H9 (cell line): ENCODE results near the gene KSR1. TPM values are rescaled to one million over a fixed set of nuclear protein-coding genes. Genes with fewer than 3 reads are reported as not detected.
"Not testable (repeated sequence)": the region's sequence is repeated elsewhere in the genome, so short reads cannot be mapped to it uniquely, and the experiment has no call there.

Experiments
- DNase-seq: peaks from one replicate; pipeline ENCODE4 v3.0.0-alpha.2; 2017
- H2AFZ ChIP-seq: one replicate; pipeline ENCODE4 v1.6.1; 2013; ENCODE audit warnings: mild to moderate bottlenecking, low read length, control low read depth, moderate library complexity
- H2AK5ac ChIP-seq: 2 replicates; pipeline ENCODE4 v1.6.1; 2013; ENCODE audit warnings: low read length, control low read depth, mixed read lengths; ENCODE audit not compliant: insufficient read length
- H2BK120ac ChIP-seq: one replicate; pipeline ENCODE4 v1.6.1; 2013; ENCODE audit warnings: low read depth, mild to moderate bottlenecking, low read length, control low read depth, inconsistent platforms; ENCODE audit not compliant: poor library complexity, severe bottlenecking
- H2BK12ac ChIP-seq: 2 replicates; pipeline ENCODE4 v1.6.1; 2013; ENCODE audit warnings: low read length, control low read depth, mixed read lengths, low read depth; ENCODE audit not compliant: insufficient read length
- H2BK15ac ChIP-seq: 2 replicates; pipeline ENCODE4 v1.6.1; 2013; ENCODE audit warnings: low read depth, low read length, control low read depth
- H2BK20ac ChIP-seq: one replicate; pipeline ENCODE4 v1.6.1; 2013; ENCODE audit warnings: low read depth, mild to moderate bottlenecking, low read length, control low read depth, inconsistent platforms; ENCODE audit not compliant: poor library complexity, severe bottlenecking
- H2BK5ac ChIP-seq: 2 replicates; pipeline ENCODE4 v1.6.1; 2013; ENCODE audit warnings: low read length, control low read depth, mixed read lengths; ENCODE audit not compliant: insufficient read length
- H3K14ac ChIP-seq: 2 replicates; pipeline ENCODE4 v1.6.1; 2013; ENCODE audit warnings: low read length, control low read depth; ENCODE audit not compliant: insufficient read depth
- H3K18ac ChIP-seq: 2 replicates; pipeline ENCODE4 v1.6.1; 2013; ENCODE audit warnings: low read depth, mild to moderate bottlenecking, mixed read lengths, low read length, control low read depth; ENCODE audit not compliant: insufficient read length
- H3K23ac ChIP-seq: 2 replicates; pipeline ENCODE4 v1.6.1; 2013; ENCODE audit warnings: low read length, control low read depth, mixed read lengths, low read depth; ENCODE audit not compliant: insufficient read length
- H3K23me2 ChIP-seq: 2 replicates; pipeline ENCODE4 v1.6.1; 2013; ENCODE audit warnings: low read depth, mild to moderate bottlenecking, mixed read lengths, low read length, control low read depth; ENCODE audit not compliant: insufficient read length, poor library complexity, severe bottlenecking
- H3K27ac ChIP-seq: 2 replicates; pipeline ENCODE4 v1.5.1; 2013; ENCODE audit warnings: low read length, control low read depth, mixed read lengths, low read depth; ENCODE audit not compliant: insufficient read length
- H3K27me3 ChIP-seq: 2 replicates; pipeline ENCODE4 v1.6.1; 2013; ENCODE audit warnings: low read length, control low read depth, inconsistent platforms; ENCODE audit not compliant: insufficient read depth
- H3K4ac ChIP-seq: 2 replicates; pipeline ENCODE4 v1.6.1; 2013; ENCODE audit warnings: low read depth, mild to moderate bottlenecking, control low read depth, inconsistent platforms, low read length, moderate library complexity
- H3K4me1 ChIP-seq: 2 replicates; pipeline ENCODE4 v1.6.1; 2013; ENCODE audit warnings: low read length, control low read depth, inconsistent platforms; ENCODE audit not compliant: insufficient read depth
- H3K4me2 ChIP-seq: 2 replicates; pipeline ENCODE4 v1.6.1; 2013; ENCODE audit warnings: low read length, control low read depth, mixed read lengths; ENCODE audit not compliant: insufficient read length, insufficient read depth
- H3K56ac ChIP-seq: 2 replicates; pipeline ENCODE4 v1.6.1; 2013; ENCODE audit warnings: low read depth, mild to moderate bottlenecking, mixed read lengths, low read length, control low read depth; ENCODE audit not compliant: insufficient read length
- H3K79me1 ChIP-seq: 2 replicates; pipeline ENCODE4 v1.6.1; 2013; ENCODE audit warnings: low read depth, mild to moderate bottlenecking, moderate library complexity, low read length, control low read depth, inconsistent platforms; ENCODE audit not compliant: insufficient read depth, poor library complexity, severe bottlenecking
- H3K79me2 ChIP-seq: 2 replicates; pipeline ENCODE4 v1.6.1; 2013; ENCODE audit warnings: low read length, control low read depth, inconsistent platforms; ENCODE audit not compliant: insufficient read depth
- H3K9ac ChIP-seq: 2 replicates; pipeline ENCODE4 v1.6.1; 2013; ENCODE audit warnings: low read length, control low read depth, mixed read lengths; ENCODE audit not compliant: insufficient read length; ENCODE audit errors: extremely low read depth
- H3K9me3 ChIP-seq: one replicate; pipeline ENCODE4 v1.6.1; 2013; ENCODE audit warnings: low read depth, low read length, inconsistent platforms; ENCODE audit not compliant: control insufficient read depth
- H3T11ph ChIP-seq: one replicate; pipeline ENCODE4 v1.6.1; 2013; ENCODE audit warnings: mild to moderate bottlenecking, low read length, control low read depth, inconsistent platforms
- H4K20me1 ChIP-seq: one replicate; pipeline ENCODE4 v1.6.1; 2013; ENCODE audit not compliant: control insufficient read depth, insufficient read length, insufficient read depth
- H4K5ac ChIP-seq: 2 replicates; pipeline ENCODE4 v1.6.1; 2013; ENCODE audit warnings: low read depth, mild to moderate bottlenecking, mixed read lengths, low read length, control low read depth; ENCODE audit not compliant: insufficient read length
- H4K8ac ChIP-seq: replicated peaks from 2 replicates; pipeline ENCODE4 v1.6.1; 2013; ENCODE audit warnings: low read length, control low read depth, mixed read lengths, low read depth; ENCODE audit not compliant: insufficient read length
- H4K91ac ChIP-seq: 2 replicates; pipeline ENCODE4 v1.6.1; 2013; ENCODE audit warnings: low read depth, mild to moderate bottlenecking, moderate library complexity, mixed read lengths, low read length, control low read depth; ENCODE audit not compliant: insufficient read length
- H3K27ac Mint-ChIP-seq, 3 experiments: 2 replicates in 2 of 3; 3 replicates in 1 of 3; pipeline ENCODE4 v1.8.0; 2020 to 2021; ENCODE audit warnings: mixed read lengths in 3 of 3, mild to moderate bottlenecking in 1 of 3, moderate library complexity in 1 of 3
- H3K27me3 Mint-ChIP-seq: 2 replicates; pipeline ENCODE4 v1.8.0; 2021; ENCODE audit warnings: low read depth, mild to moderate bottlenecking, moderate library complexity, mixed read lengths
- H3K36me3 Mint-ChIP-seq, 3 experiments: 2 replicates in 2 of 3; 3 replicates in 1 of 3; pipeline ENCODE4 v1.8.0; 2020 to 2021; ENCODE audit warnings: low read depth in 3 of 3, mixed read lengths in 3 of 3; ENCODE audit not compliant: insufficient read depth in 1 of 3
- H3K4me1 Mint-ChIP-seq, 2 experiments: 2 replicates each; pipeline ENCODE4 v1.8.0; 2020; ENCODE audit warnings: mixed read lengths in 2 of 2
- H3K4me3 Mint-ChIP-seq, 2 experiments: 2 replicates in 1 of 2; 3 replicates in 1 of 2; pipeline ENCODE4 v1.8.0; 2020 to 2021; ENCODE audit warnings: mild to moderate bottlenecking in 2 of 2, mixed read lengths in 2 of 2, moderate library complexity in 1 of 2
- H3K9me3 Mint-ChIP-seq, 2 experiments: 2 replicates in 1 of 2; 3 replicates in 1 of 2; pipeline ENCODE4 v1.8.0; 2020; ENCODE audit warnings: mild to moderate bottlenecking in 2 of 2, mixed read lengths in 2 of 2, moderate library complexity in 1 of 2
- CTCF ChIP-seq: fragments of 200-600 bp; sonication (generic); conservative IDR thresholded peaks from 3 replicates; pipeline ENCODE4 v1.8.0; 2021; ENCODE audit warnings: antibody characterized with exemption, mild to moderate bottlenecking
- WGBS: extraction: QIAGEN DNeasy Blood & Tissue Kit; methylation state at CpG from one replicate; pipeline ENCODE4 v1.1.7; 2013; ENCODE audit warnings: missing lambda C conversion rate, low lambda C conversion rate, mixed read lengths; ENCODE audit not compliant: insufficient read length; ENCODE audit errors: extremely low coverage; 5-methylcytosine and 5-hydroxymethylcytosine counted together
- total RNA-seq: library from RNA; stranded (reverse); gene quantifications from 2 replicates; pipeline ENCODE4 v1.2.1, GENCODE V29; 2021

The KSR1 gene
- total RNA-seq, 1 experiment from 2014 or later = 44.9 TPM

- TF ChIP-seq CTCF = no peak
- Histone ChIP-seq H3T11ph (no peak overlapping the region), H3K23ac (no peak overlapping the region), H2AK5ac (no peak overlapping the region), H3K4me2 (no peak overlapping the region), H3K4ac (no peak overlapping the region), H2BK5ac (no peak overlapping the region), H3K18ac (no peak overlapping the region), H3K79me2 (no peaks in the 10 kb centered on the region), H4K20me1 (no peaks in the 10 kb centered on the region), H3K23me2 (no peaks in the 10 kb centered on the region), H2BK120ac (no peak overlapping the region), H3K4me1 (no peaks in the 10 kb centered on the region), H3K79me1 (no peaks in the 10 kb centered on the region), H2BK12ac (no peak overlapping the region), H3K14ac (no peak overlapping the region), H4K8ac (no peak overlapping the region), H2AFZ (no peak overlapping the region), H4K91ac (no peak overlapping the region), H3K27ac (no peak overlapping the region), H3K9ac (no peak overlapping the region), H3K9me3 (no peaks in the 10 kb centered on the region), H4K5ac (no peak overlapping the region), H3K27me3 (no peaks in the 10 kb centered on the region), H2BK15ac (no peak overlapping the region), H3K56ac (no peak overlapping the region), H2BK20ac (no peak overlapping the region)
- Mint-ChIP-seq H3K9me3 (no peaks in the 10 kb centered on the region), H3K4me1 (no peaks in the 10 kb centered on the region), H3K36me3 (no peaks in the 10 kb centered on the region), H3K27ac (peak overlapping the region in 1 of 3 experiments; percentile 88; a peak in 1 of 7 replicates), H3K4me3 (no peak overlapping the region), H3K27me3 (no peaks in the 10 kb centered on the region; the same call in 1 of the 2 replicates)
- DNase-seq = no peak
- whole genome bisulfite sequencing = no CpG with 5 or more reads among the region's 2 CpGs
Measured at GRCh38 chr17:27671591-27671910, 215.3 kb downstream of the KSR1 start.

- H2AFZ ChIP-seq, H3K9ac ChIP-seq, H3K4me2 ChIP-seq, H2BK12ac ChIP-seq, H3K27ac ChIP-seq, H3K9me3 ChIP-seq, H3T11ph ChIP-seq, H3K27me3 ChIP-seq, H3K4me1 Mint-ChIP-seq, H3K14ac ChIP-seq, H2AK5ac ChIP-seq, H2BK120ac ChIP-seq, H2BK5ac ChIP-seq, H3K23me2 ChIP-seq, H4K8ac ChIP-seq, H2BK20ac ChIP-seq, H3K4me3 Mint-ChIP-seq, H3K4me1 ChIP-seq, H3K23ac ChIP-seq, H3K79me2 ChIP-seq, H3K9me3 Mint-ChIP-seq, H2BK15ac ChIP-seq, H3K18ac ChIP-seq, H3K4ac ChIP-seq, H3K27me3 Mint-ChIP-seq, H3K79me1 ChIP-seq, DNase-seq, H3K36me3 Mint-ChIP-seq, H4K20me1 ChIP-seq, H3K56ac ChIP-seq, H4K91ac ChIP-seq, H4K5ac ChIP-seq: not testable (repeated sequence)
- WGBS = no CpG with 5 or more reads among the region's 6 CpGs
- peak overlapping the region in 1 of 3 experiments; percentile 88; a peak in 1 of 7 replicates for H3K27ac Mint-ChIP-seq
Measured at GRCh38 chr17:27671977-27672480, 215.8 kb downstream of the KSR1 start.
